HG02763 (cell line): ENCODE measurements around the gene FILIP1L.

Experiments used
- ATAC-seq: cut with Tn5 transposase; IDR thresholded peaks from one replicate; pipeline ENCODE4 v1.9.1; 2021; ENCODE audit warnings: mild to moderate bottlenecking, moderate library complexity; ENCODE audit not compliant: unreplicated experiment

FILIP1L gene

DNA sequence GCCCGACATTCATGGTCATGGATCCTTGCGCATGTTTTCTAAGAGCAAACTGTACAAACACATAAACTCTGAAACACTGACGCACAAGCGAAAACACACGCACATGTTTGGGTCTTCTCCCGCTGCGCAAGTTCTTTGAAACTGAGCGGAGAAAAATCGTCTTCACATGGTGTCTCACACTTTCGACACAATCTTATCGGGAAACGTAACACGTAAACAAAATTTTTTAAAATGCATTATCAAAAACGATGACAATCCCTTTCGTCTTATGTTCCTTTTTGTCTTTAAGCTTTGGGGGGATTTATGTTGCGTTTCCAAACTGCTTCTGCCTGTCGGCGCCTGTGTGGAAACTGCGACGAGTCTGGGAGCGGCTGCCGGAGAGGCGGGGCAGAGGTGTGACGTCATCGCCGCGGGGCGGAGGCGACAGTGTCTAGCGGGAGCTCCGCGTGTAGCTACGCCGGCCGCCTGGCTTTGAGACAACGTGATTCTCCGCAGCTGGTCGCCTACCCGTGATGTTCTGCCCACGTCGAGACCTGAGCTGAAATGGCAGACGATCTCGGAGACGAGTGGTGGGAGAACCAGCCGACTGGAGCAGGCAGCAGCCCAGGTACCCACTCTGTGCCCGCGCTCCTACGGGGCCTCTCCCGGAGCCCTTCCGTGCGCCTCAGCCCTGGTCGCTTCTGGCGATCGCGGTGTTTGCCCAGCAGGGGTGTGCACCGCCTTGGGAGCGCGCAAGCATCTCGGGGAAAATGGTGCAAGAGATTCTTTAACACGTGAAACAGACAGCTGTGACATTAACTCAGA is 296.7 kb downstream of the FILIP1L start, which contains the start of gene CMSS1:
TSS of gene CMSS1 (plus strand) at position 426 of the 804 bp plus-strand sequence.
- peak; percentile 99 for ATAC-seq

DNA sequence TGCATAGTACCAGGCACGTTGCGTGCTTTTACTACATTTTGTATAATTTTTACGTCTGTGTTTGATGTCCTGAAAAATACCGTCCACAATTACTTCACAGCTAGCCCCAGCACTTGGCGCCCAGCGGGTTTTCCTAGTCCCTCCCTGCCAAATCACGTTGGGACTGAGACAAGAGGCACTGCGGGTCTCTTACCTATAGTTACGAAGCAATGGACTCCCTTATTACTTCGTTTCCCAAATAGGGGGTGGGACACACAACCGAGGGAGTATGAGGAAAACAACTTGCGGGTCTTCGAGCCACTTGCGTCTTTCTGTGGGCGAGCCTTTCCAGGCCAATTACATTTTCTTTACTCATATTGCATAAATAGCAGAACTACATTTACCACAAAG is 297.3 kb downstream of the FILIP1L start:
- no peak for ATAC-seq

DNA sequence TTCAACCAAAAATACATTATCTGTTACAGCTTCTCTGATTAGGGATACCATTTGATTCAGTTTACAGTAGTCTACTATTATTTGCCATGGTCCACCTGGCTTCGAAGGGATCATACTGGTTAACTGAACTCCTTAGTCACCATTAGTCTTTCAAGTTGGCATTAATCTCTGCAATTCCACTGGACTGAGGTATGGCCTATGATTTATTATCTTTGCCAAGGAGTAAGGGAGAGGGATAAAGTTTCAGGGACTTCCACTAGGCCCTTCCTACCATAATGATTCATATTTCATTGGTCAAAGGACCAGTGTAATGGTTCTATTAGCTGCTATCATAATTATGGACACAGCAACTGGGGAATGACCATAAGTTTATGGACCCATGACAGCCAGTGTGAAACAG is 303.9 kb downstream of the FILIP1L start:
- ATAC-seq, result no peak

- no peak for ATAC-seq
These were observed 304.7 kb downstream of the FILIP1L start for GRCh38 chr3:99809565-99809964.

GRCh38 chr3:99808163-99808794 is 306.0 kb downstream of the FILIP1L start:
- no peak for ATAC-seq

DNA sequence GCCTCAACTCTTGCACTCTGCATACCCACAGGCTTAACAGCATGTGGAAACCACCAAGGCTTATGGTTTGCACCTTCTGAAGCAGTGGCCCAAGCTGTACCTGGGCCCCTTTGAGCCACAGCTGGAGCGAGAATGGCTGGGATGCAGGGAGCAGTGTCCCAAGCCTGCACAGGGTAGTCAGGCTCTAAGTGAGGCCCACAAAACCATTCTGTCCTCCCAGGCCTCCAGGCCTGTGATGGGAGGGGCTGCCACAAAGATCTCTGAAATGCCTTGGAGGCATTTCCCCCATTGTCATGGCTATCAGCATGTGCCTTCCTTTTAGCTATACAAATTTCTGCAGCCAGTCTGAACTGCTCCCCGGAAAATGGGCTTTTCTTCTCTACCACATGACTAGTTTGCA is 309.1 kb downstream of the FILIP1L start:
- ATAC-seq, result no peak

DNA sequence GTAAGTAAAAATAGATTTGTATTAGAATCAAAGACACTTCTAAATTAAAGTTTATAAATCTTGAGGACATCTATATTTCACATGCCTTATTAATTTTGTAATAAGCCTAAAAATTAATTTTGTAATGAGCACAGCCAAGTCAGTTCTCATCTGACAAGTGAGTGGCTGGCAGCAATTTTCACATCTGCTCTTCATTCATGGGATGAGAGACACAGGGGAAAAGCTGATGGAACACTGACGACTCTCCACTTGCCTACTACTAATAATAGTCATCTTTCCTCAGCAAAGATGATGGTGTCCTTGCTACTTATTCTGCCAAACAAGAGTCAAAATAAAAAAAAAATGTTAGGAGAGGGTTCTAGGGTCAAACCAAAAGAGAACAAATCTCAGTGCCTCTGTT is 311.0 kb downstream of the FILIP1L start:
- no peak for ATAC-seq

GRCh38 chr3:99799422-99799821 is 314.9 kb downstream of the FILIP1L start:
- no peak for ATAC-seq

GRCh38 chr3:99795573-99795972 is 318.7 kb downstream of the FILIP1L start:
- ATAC-seq, result no peak

DNA sequence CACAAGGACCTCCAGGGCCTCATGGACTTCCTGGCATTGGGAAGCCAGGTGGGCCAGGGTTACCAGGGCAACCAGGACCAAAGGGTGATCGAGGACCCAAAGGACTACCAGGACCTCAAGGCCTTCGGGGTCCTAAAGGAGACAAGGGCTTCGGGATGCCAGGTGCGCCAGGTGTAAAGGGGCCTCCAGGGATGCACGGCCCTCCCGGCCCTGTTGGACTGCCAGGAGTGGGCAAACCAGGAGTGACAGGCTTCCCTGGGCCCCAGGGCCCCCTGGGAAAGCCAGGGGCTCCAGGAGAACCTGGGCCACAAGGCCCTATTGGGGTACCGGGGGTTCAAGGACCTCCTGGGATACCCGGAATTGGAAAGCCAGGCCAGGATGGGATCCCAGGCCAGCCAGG is 319.8 kb downstream of the FILIP1L start:
- ATAC-seq, result no peak

- ATAC-seq, result peak; percentile 79
These were observed 325.1 kb downstream of the FILIP1L start for GRCh38 chr3:99789011-99789721.
